GM13976 (cell line): ENCODE results near the gene ALG14.
"Not testable (repeated sequence)": the region's sequence is repeated elsewhere in the genome, so short reads cannot be mapped to it uniquely, and the experiment has no call there.

Experiments
- DNase-seq: peaks from one replicate; pipeline ENCODE4 v3.0.0; 2012; ENCODE audit warnings: low spot score
- CTCF ChIP-seq: IDR thresholded peaks from 2 replicates; pipeline ENCODE4 v1.5.1; 2012; ENCODE audit warnings: borderline replicate concordance, mild to moderate bottlenecking; ENCODE audit not compliant: insufficient read depth; ENCODE audit errors: extremely low read depth, missing control alignments, control extremely low read depth
- in situ Hi-C: fragments of 300-500 bp; cut with MboI; formaldehyde crosslinking; loops from one replicate; pipeline ENCODE4 v1.12.0; 2022; ENCODE audit warnings: low sequenced_read_pairs, mixed read lengths, inconsistent platforms; ENCODE audit not compliant: unreplicated experiment

The ALG14 gene

GRCh38 chr1:94949681-94950661 is 122.8 kb downstream of the ALG14 start:
- in situ Hi-C loops: no loop called here
- no peak for DNase-seq
- no peak for TF ChIP-seq CTCF

- in situ Hi-C loops: no loop called here
- DNase-seq: no peak
- no peak for TF ChIP-seq CTCF
Measured at GRCh38 chr1:94947437-94947836, 125.3 kb downstream of the ALG14 start.

GRCh38 chr1:94946886-94947285 is 125.9 kb downstream of the ALG14 start:
- TF ChIP-seq CTCF: no peak
- in situ Hi-C loops: no loop called here
- DNase-seq: no peak

GRCh38 chr1:94942171-94943128 is 130.3 kb downstream of the ALG14 start:
- in situ Hi-C loops: no loop called here
- TF ChIP-seq CTCF: no peak
- no peak for DNase-seq

GRCh38 chr1:94941480-94941879 is 131.3 kb downstream of the ALG14 start:
- DNase-seq, in situ Hi-C loops: not testable (repeated sequence)

- no peak for DNase-seq
- no peak for TF ChIP-seq CTCF
- in situ Hi-C loops: no loop called here
Measured at GRCh38 chr1:94940738-94941137, 132.0 kb downstream of the ALG14 start.
